A549 (cell line): Measurements from ENCODE around the gene FOCAD. TPM values are rescaled to one million over a fixed set of nuclear protein-coding genes. Genes with fewer than 3 reads are reported as not detected.

ENCODE experiments used
- ATAC-seq, 2 experiments: fragments of 200-7000 bp in 1 of 2; fragments of >200 bp in 1 of 2; cut with Nextera tagmentation in 1 of 2; cut with Tn5 transposase in 1 of 2; 3 replicates each; pipeline versions ENCODE4 v1.8.0 to v1.9.1; 2018 to 2020; ENCODE audit warnings: mild to moderate bottlenecking in 1 of 2, moderate library complexity in 1 of 2
- CTCF ChIA-PET: fragments of 300-600 bp; sonication (Branson Sonifier 250); formaldehyde crosslinking; extraction: SDS; loops from one replicate; lab custom pipeline; 2021; ENCODE audit warnings: antibody characterized with exemption, inconsistent platforms; lab: Yijun Ruan, JAX
- POLR2A ChIA-PET: fragments of 350-600 bp; formaldehyde crosslinking; extraction: SDS; loops from one replicate; lab custom pipeline; 2021; ENCODE audit warnings: antibody characterized with exemption, inconsistent platforms; lab: Yijun Ruan, JAX
- DNase-seq, 2 experiments: peaks; one replicate each; pipeline versions ENCODE4 v3.0.0 to v3.0.0-alpha.2; 2011 to 2016; ENCODE audit warnings: low read depth in 1 of 2, low spot score in 1 of 2
- FAIRE-seq: peaks from 2 replicates; lab custom pipeline; 2011; peaks lifted over from hg19 to GRCh38; lab: Jason Lieb, UNC
- H3K27ac ChIP-seq, 2 experiments: fragments of >200 bp; sonication (Bioruptor Twin); formaldehyde crosslinking; 3 replicates each; pipeline ENCODE4 v1.5.1; 2016 to 2017
- H3K4me1 ChIP-seq: fragments of >200 bp; sonication (Bioruptor Twin); formaldehyde crosslinking; 3 replicates; pipeline ENCODE4 v1.6.1; 2016
- H3K4me2 ChIP-seq: fragments of >200 bp; sonication (Bioruptor Twin); formaldehyde crosslinking; 3 replicates; pipeline ENCODE4 v1.6.1; 2016
- H3K4me3 ChIP-seq: fragments of >200 bp; sonication (Bioruptor Twin); formaldehyde crosslinking; 3 replicates; pipeline ENCODE4 v1.5.1; 2016
- H3K9me3 ChIP-seq: fragments of >200 bp; sonication (Bioruptor Twin); formaldehyde crosslinking; 3 replicates; pipeline ENCODE4 v1.6.1; 2016
- ATOH8 ChIP-seq: fragments of 250-450 bp; sonication (Bioruptor Pico); IDR thresholded peaks from 2 replicates; pipeline ENCODE4 v1.5.0; 2020; ENCODE audit warnings: low read depth, mild to moderate bottlenecking, moderate library complexity
- BHLHE40 ChIP-seq: IDR thresholded peaks from 2 replicates; pipeline ENCODE4 v1.6.1; 2012; ENCODE audit warnings: low read depth, low read length, inconsistent platforms
- CHD2 ChIP-seq: fragments of 150-350 bp; IDR thresholded peaks from 2 replicates; pipeline ENCODE4 v1.6.1; 2014; ENCODE audit warnings: low read length; ENCODE audit not compliant: partially characterized antibody
- CTCF ChIP-seq: fragments of >200 bp; sonication (Bioruptor Twin); formaldehyde crosslinking; IDR thresholded peaks from 3 replicates; pipeline ENCODE4 v1.5.1; 2016
- EHMT2 ChIP-seq: fragments of 200-600 bp; sonication (generic); IDR thresholded peaks from 2 replicates; pipeline ENCODE4 v1.6.1; 2016; ENCODE audit warnings: antibody characterized with exemption, low read depth, mild to moderate bottlenecking, moderate library complexity
- FOSB ChIP-seq: fragments of 250-450 bp; sonication (Bioruptor Pico); IDR thresholded peaks from 2 replicates; pipeline ENCODE4 v1.5.0; 2020; ENCODE audit warnings: mild to moderate bottlenecking, moderate library complexity
- HDAC2 ChIP-seq: fragments of 200-600 bp; sonication (generic); IDR thresholded peaks from 2 replicates; pipeline ENCODE4 v1.6.1; 2016
- HES2 ChIP-seq: fragments of >200 bp; sonication (Bioruptor Twin); formaldehyde crosslinking; IDR thresholded peaks from 2 replicates; pipeline ENCODE4 v1.6.1; 2016
- HEYL ChIP-seq: fragments of 250-450 bp; sonication (Bioruptor Pico); IDR thresholded peaks from 2 replicates; pipeline ENCODE4 v1.8.0; 2021; ENCODE audit warnings: mild to moderate bottlenecking, moderate library complexity
- HOXB5 ChIP-seq: fragments of 250-450 bp; sonication (Bioruptor Pico); IDR thresholded peaks from 2 replicates; pipeline ENCODE4 v1.5.0; 2020; ENCODE audit warnings: mild to moderate bottlenecking, moderate library complexity
- JUN ChIP-seq, 2 experiments: fragments of >200 bp; sonication (Bioruptor Twin); formaldehyde crosslinking; IDR thresholded peaks; 2 replicates in 1 of 2; 3 replicates in 1 of 2; pipeline ENCODE4 v1.6.1; 2016 to 2017
- KDM1A ChIP-seq: fragments of 200-600 bp; sonication (generic); IDR thresholded peaks from 2 replicates; pipeline ENCODE4 v1.6.1; 2016; ENCODE audit warnings: low read depth, mild to moderate bottlenecking
- MYC ChIP-seq: IDR thresholded peaks from 2 replicates; pipeline ENCODE4 v1.6.1; 2012; ENCODE audit warnings: mild to moderate bottlenecking, inconsistent platforms, low read length, improper control_type of control experiment, borderline replicate concordance
- NPAS2 ChIP-seq: fragments of 250-450 bp; sonication (Bioruptor Pico); IDR thresholded peaks from 2 replicates; pipeline ENCODE4 v1.8.0; 2022; ENCODE audit warnings: mild to moderate bottlenecking, moderate library complexity, borderline replicate concordance
- SREBF2 ChIP-seq: fragments of 450-650 bp; IDR thresholded peaks from 2 replicates; pipeline ENCODE4 v1.6.1; 2014; ENCODE audit warnings: mild to moderate bottlenecking, moderate library complexity
- TFCP2L1 ChIP-seq: fragments of 250-450 bp; sonication (Bioruptor Pico); IDR thresholded peaks from 2 replicates; pipeline ENCODE4 v1.5.0; 2021; ENCODE audit warnings: mild to moderate bottlenecking
- ZC3H11A ChIP-seq: fragments of 450-650 bp; IDR thresholded peaks from 2 replicates; pipeline ENCODE4 v1.6.1; 2014; ENCODE audit warnings: antibody characterized with exemption, mild to moderate bottlenecking
- ZFP36 ChIP-seq: fragments of 450-650 bp; IDR thresholded peaks from 2 replicates; pipeline ENCODE4 v1.6.1; 2014; ENCODE audit warnings: borderline replicate concordance; ENCODE audit not compliant: partially characterized antibody
- ZNF302 ChIP-seq: fragments of 250-450 bp; sonication (Bioruptor Pico); IDR thresholded peaks from 2 replicates; pipeline ENCODE4 v1.9.0; 2021; ENCODE audit warnings: inconsistent platforms, mild to moderate bottlenecking, moderate library complexity
- ZSCAN20 ChIP-seq: fragments of 250-450 bp; sonication (Bioruptor Pico); IDR thresholded peaks from 2 replicates; pipeline ENCODE4 v1.8.0; 2022; ENCODE audit warnings: mild to moderate bottlenecking, moderate library complexity
- WGBS: methylation state at CpG from one replicate; pipeline ENCODE4 v1.1.6; 2017; ENCODE audit errors: missing lambda C conversion rate; 5-methylcytosine and 5-hydroxymethylcytosine counted together
- polyA plus RNA-seq, 4 experiments: library from polyadenylated mRNA; depleted of rRNA in 3 of 4; stranded (reverse); fragments of >200 nt; fragmentation: RNase III in 1 of 4; extraction: RNeasy Plus Mini Kit Qiagen cat#74134 plus additional on column Dnase treatment in 1 of 4; gene quantifications; 2 replicates in 3 of 4; 3 replicates in 1 of 4; pipeline ENCODE4 v1.2.3, GENCODE V29; 2011 to 2017
- TF ChIP-seq, protein P1 (sequence below): IDR thresholded peaks from 2 replicates; pipeline ENCODE4 v1.6.1; 2012
- TF ChIP-seq, protein P2 (sequence below): fragments of 250-450 bp; sonication (Bioruptor Pico); IDR thresholded peaks from 2 replicates; pipeline ENCODE4 v1.5.0; 2021; ENCODE audit warnings: mild to moderate bottlenecking, moderate library complexity, borderline replicate concordance

Gene FOCAD
- polyA plus RNA-seq, 2 of the 4 experiments (the other 2 are of a cell fraction): 22.0 to 53.8 TPM

DNA sequence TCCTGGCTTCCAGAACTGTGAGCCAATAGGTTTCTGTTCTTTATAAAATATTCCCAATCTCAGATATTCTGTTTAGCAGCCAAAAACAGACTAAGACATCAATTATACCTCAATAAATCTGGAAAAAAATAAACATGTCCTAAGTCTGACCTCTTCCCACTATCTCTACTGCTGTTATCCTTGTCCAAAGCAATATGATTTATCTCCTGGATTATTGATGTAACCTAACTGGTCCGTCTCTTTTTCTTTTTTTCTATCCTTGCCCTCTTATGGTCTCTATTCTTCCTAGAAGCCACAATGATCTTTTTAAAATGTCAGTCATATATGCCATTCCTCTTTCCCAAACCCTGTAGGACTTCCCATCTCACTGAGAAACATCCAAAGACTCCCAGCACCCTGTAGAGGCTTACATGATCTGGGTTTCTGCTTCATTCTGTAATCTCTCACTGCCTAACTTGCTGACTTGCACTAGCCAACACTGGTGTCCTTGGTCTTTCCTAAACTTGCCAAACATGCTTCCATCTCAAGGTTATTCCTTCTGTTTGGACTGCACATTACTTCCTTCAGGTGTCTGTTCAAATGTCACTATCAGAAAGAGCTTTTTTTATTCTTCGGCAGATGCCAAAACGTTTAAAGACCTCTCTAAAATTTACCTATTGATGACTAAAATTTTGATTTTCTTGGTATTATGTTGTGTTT lies 13.1 kb downstream of the FOCAD start:
- WGBS: 75% methylated on average over 3 of the region's 3 CpGs
- no peak for DNase-seq
- ChIA-PET POLR2A (no interaction called here), CTCF (no interaction called here)
- H3K27ac ChIP-seq: no peak overlapping the region
- no peak overlapping the region for H3K4me2 ChIP-seq
- TF ChIP-seq ZC3H11A: no peak
- no peak for TF ChIP-seq HDAC2
- TF ChIP-seq ZNF302 (CRISPR knock-in tag): no peak
- no peak for TF ChIP-seq JUN (IDR thresholded peaks at IDR 0.05)
- TF ChIP-seq, protein P1, sequence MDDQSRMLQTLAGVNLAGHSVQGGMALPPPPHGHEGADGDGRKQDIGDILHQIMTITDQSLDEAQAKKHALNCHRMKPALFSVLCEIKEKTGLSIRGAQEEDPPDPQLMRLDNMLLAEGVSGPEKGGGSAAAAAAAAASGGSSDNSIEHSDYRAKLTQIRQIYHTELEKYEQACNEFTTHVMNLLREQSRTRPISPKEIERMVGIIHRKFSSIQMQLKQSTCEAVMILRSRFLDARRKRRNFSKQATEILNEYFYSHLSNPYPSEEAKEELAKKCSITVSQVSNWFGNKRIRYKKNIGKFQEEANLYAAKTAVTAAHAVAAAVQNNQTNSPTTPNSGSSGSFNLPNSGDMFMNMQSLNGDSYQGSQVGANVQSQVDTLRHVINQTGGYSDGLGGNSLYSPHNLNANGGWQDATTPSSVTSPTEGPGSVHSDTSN: no peak
- no peak for TF ChIP-seq MYC
- no peak for TF ChIP-seq BHLHE40
- no peak for TF ChIP-seq HES2
- TF ChIP-seq ZSCAN20 (CRISPR knock-in tag): no peak
- TF ChIP-seq CHD2: no peak
- no peak for TF ChIP-seq KDM1A
- no peak for TF ChIP-seq HEYL (CRISPR knock-in tag)
- TF ChIP-seq TFCP2L1 (CRISPR knock-in tag): no peak
- TF ChIP-seq HOXB5 (CRISPR knock-in tag): no peak
- no peak for TF ChIP-seq NPAS2 (CRISPR knock-in tag)
- no peak for TF ChIP-seq FOSB (CRISPR knock-in tag)
- no peak for TF ChIP-seq CTCF
- no peak for TF ChIP-seq SREBF2
- no peak for TF ChIP-seq EHMT2
- TF ChIP-seq, protein P2, sequence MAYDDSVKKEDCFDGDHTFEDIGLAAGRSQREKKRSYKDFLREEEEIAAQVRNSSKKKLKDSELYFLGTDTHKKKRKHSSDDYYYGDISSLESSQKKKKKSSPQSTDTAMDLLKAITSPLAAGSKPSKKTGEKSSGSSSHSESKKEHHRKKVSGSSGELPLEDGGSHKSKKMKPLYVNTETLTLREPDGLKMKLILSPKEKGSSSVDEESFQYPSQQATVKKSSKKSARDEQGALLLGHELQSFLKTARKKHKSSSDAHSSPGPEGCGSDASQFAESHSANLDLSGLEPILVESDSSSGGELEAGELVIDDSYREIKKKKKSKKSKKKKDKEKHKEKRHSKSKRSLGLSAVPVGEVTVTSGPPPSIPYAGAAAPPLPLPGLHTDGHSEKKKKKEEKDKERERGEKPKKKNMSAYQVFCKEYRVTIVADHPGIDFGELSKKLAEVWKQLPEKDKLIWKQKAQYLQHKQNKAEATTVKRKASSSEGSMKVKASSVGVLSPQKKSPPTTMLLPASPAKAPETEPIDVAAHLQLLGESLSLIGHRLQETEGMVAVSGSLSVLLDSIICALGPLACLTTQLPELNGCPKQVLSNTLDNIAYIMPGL (CRISPR knock-in tag): no peak
- peaks cover 2% of the 10 kb centered on the region; the same call in 1 of the 3 replicates for H3K4me1 ChIP-seq
- H3K9me3 ChIP-seq: no peaks in the 10 kb centered on the region
- no peak for ATAC-seq
- H3K4me3 ChIP-seq: no peak overlapping the region
- no peak for FAIRE-seq

DNA sequence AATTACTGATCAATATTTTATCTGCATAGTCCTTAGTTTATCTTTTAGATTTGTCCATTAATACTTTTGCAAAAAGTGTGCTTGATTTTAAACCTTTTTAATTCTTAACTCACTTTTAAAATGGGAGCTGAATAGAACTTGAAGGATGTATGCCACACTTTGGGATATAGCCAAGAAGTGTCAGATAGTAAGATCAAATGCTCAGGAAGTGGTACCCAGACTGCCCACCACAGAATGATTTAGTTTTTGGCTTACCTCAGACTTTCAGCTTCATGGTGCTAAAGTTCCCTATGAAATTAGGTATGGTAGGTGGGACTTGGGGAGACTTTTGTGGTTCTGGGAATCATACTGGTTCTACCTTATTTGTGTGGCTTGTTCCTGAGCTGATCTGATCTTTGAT lies 14.7 kb downstream of the FOCAD start:
- Histone ChIP-seq H3K9me3 (no peaks in the 10 kb centered on the region), H3K4me2 (no peak overlapping the region), H3K4me3 (no peak overlapping the region), H3K4me1 (peaks cover 9% of the 10 kb centered on the region; the same call in 2 of the 3 replicates), H3K27ac (no peak overlapping the region)
- FAIRE-seq: no peak
- ATAC-seq: no peak
- TF ChIP-seq ATOH8 (CRISPR knock-in tag) (no peak), SREBF2 (no peak), ZFP36 (no peak), EHMT2 (no peak)
- DNase-seq: no peak
- POLR2A ChIA-PET: no interaction called here
- CTCF ChIA-PET: no interaction called here
